Measurements from ENCODE around the gene NUDT3. TPM values are rescaled to one million over a fixed set of nuclear protein-coding genes. Genes with fewer than 3 reads are reported as not detected.

NUDT3 gene
- total and polyA plus RNA-seq, 9 of the 15 experiments (the other 6 are each of a cell fraction or from before 2014, with no cell fraction given): 5.4 to 81.2 (median 56.4) TPM

GRCh38 chr6:34273242-34273805, 119.1 kb downstream of the NUDT3 start:
- peak; percentile 98 for FAIRE-seq
- Histone ChIP-seq H4K20me1 (replicated peaks; ENCODE audit: control insufficient read depth, insufficient read depth, low read length) (no peaks in the 10 kb centered on the region), H3K27ac (ENCODE audit: extremely low read depth, low read depth, low read length) (peak overlapping the region; percentile 91), H3K27me3 (ENCODE audit: control insufficient read depth in 2 of 2, insufficient read depth in 2 of 2, low read length in 2 of 2) (no peaks in the 10 kb centered on the region), H3K36me3 (ENCODE audit: control insufficient read depth, insufficient read depth, low read length) (peaks cover 14% of the 10 kb centered on the region; the same call in 2 of the 3 replicates), H3K4me2 (ENCODE audit: insufficient read depth, low read length) (peak overlapping the region; percentile 82), H3K4me3 (no peak overlapping the region), H3K4me1 (replicated peaks in 1 of 2; ENCODE audit: control insufficient read depth in 2 of 2, insufficient read depth in 2 of 2, low read length in 2 of 2) (peaks cover 39 to 55% of the 10 kb centered on the region in 2 experiments), H2AFZ (ENCODE audit: low read depth, low read length) (peak overlapping the region; percentile 83), H3K9ac (ENCODE audit: insufficient read depth in 1 of 2, low read depth in 2 of 2, low read length in 2 of 2) (peak overlapping the region; percentile 67 to 68; a peak in 3 of 4 replicates), H3K9me1 (ENCODE audit: control insufficient read depth, insufficient read depth, low read length) (no peaks in the 10 kb centered on the region), H3K79me2 (ENCODE audit: control insufficient read depth, insufficient read depth, low read length) (peaks cover 7% of the 10 kb centered on the region; the same call in 1 of the 3 replicates), H3K9me3 (replicated peaks; ENCODE audit: control insufficient read depth, insufficient read depth, low read depth, low read length) (peaks cover 3% of the 10 kb centered on the region)
- peak; percentile 82 to 99 (median 90) for DNase-seq (ENCODE audit: extremely low read depth in 1 of 4, low spot score in 3 of 4)
- intact Hi-C loops (cut with micrococcal nuclease): loop anchor here (1.0 to 10.0 kb wide), 2 partner anchors 45 to 121 kb away; partner anchors contain the start of gene NUDT3
- 5% methylated on average over 3 of the region's 3 CpGs for WGBS (ENCODE audit: insufficient coverage, low coverage, missing lambda C conversion rate)
- in situ Hi-C loops (cut with MboI): no loop called here
- no TSS peak for BruUV-seq (replicated peaks)
- peak; percentile 94 for ATAC-seq
- ChIA-PET CTCF (ENCODE audit: low intra/inter-chr PET ratio) (no interaction called here), POLR2A (interaction anchor here (0.6 to 2.4 kb wide), 6 partner anchors 9 to 211 kb away, joined by 3 to 14 read pairs (median 3); no protein-coding TSS in a partner anchor)
- TF ChIP-seq THAP7 (CRISPR knock-in tag; IDR thresholded peaks at IDR 0.05): no peak
- 0 out of 2 replicates have a peak, but pooled peaks have one; percentile 63 for TF ChIP-seq TOE1 (IDR thresholded peaks at IDR 0.05; ENCODE audit: borderline replicate concordance)
- no peak for TF ChIP-seq TOE1 (CRISPR knock-in tag; IDR thresholded peaks at IDR 0.05; ENCODE audit: borderline replicate concordance, low read depth)
- TF ChIP-seq HIVEP1 (CRISPR knock-in tag; IDR thresholded peaks at IDR 0.05): no peak
- no peak for TF ChIP-seq FIP1L1 (IDR thresholded peaks at IDR 0.05; ENCODE audit: low read depth, low read length, poor library complexity, severe bottlenecking)
- TF ChIP-seq PRPF4 (IDR thresholded peaks at IDR 0.05; ENCODE audit: insufficient read depth, low read depth, low read length, poor library complexity, severe bottlenecking): no peak
- no peak for TF ChIP-seq MCM5 (IDR thresholded peaks at IDR 0.05; ENCODE audit: low read depth)
- no peak for TF ChIP-seq FOXJ2 (tag; IDR thresholded peaks at IDR 0.05)
- TF ChIP-seq SIRT6 (IDR thresholded peaks at IDR 0.05; ENCODE audit: low read depth, low read length): no peak
- no peak for TF ChIP-seq ZNF512 (tag; IDR thresholded peaks at IDR 0.05)
- no peak for TF ChIP-seq MBD1 (CRISPR knock-in tag; IDR thresholded peaks at IDR 0.05)
- peak; percentile 94 for TF ChIP-seq POLR2AphosphoS5 (IDR thresholded peaks at IDR 0.05; ENCODE audit: control insufficient read depth, insufficient read depth, low read depth, low read length)
- no peak; the same call in 1 of the 2 replicates for TF ChIP-seq ELF2 (CRISPR knock-in tag; IDR thresholded peaks at IDR 0.05)
- TF ChIP-seq ZNF717 (CRISPR knock-in tag; IDR thresholded peaks at IDR 0.05): no peak
- peak; percentile 78 for TF ChIP-seq PHB2 (IDR thresholded peaks at IDR 0.05; ENCODE audit: low read depth)
- TF ChIP-seq MAZ (CRISPR knock-in tag; conservative IDR thresholded peaks at IDR 0.05 in 1 of 2, IDR thresholded peaks at IDR 0.05 in 1 of 2): peak; percentile 81 to 85
